GM21737 (cell line): Measurements from ENCODE around the gene HSPA1B.
"Not testable (repeated sequence)": the region's sequence is repeated elsewhere in the genome, so short reads cannot be mapped to it uniquely, and the experiment has no call there.

Experiments
- ATAC-seq: cut with Tn5 transposase; IDR thresholded peaks from one replicate; pipeline ENCODE4 v1.9.1; 2021; ENCODE audit warnings: mild to moderate bottlenecking, moderate library complexity; ENCODE audit not compliant: unreplicated experiment

The HSPA1B gene

GRCh38 chr6:31825553-31825952, 2.0 kb upstream of the HSPA1B start:
- ATAC-seq, result no peak

GRCh38 chr6:31826793-31827285, 699 bp upstream of the HSPA1B start:
- no peak for ATAC-seq

- no peak for ATAC-seq
These were observed 2.2 kb downstream of the HSPA1B start for GRCh38 chr6:31829633-31830283.

- no peak for ATAC-seq
These were observed 3.4 kb downstream of the HSPA1B start for GRCh38 chr6:31830886-31831335.

GRCh38 chr6:31831350-31832215, 4.0 kb downstream of the HSPA1B start:
- ATAC-seq, result no peak

GRCh38 chr6:31834367-31835250, 7.1 kb downstream of the HSPA1B start:
- peak; percentile 42 for ATAC-seq

GRCh38 chr6:31836047-31836473, 8.5 kb downstream of the HSPA1B start:
- no peak for ATAC-seq

GRCh38 chr6:31836474-31837368, 9.2 kb downstream of the HSPA1B start:
- no peak for ATAC-seq

- no peak for ATAC-seq
These were observed 10.0 kb downstream of the HSPA1B start for GRCh38 chr6:31837369-31838113.

- not testable (repeated sequence) for ATAC-seq
These were observed 10.6 kb downstream of the HSPA1B start for GRCh38 chr6:31838114-31838553.

GRCh38 chr6:31838968-31839367, 11.4 kb downstream of the HSPA1B start:
- no peak for ATAC-seq

GRCh38 chr6:31839779-31840126, 12.2 kb downstream of the HSPA1B start:
- ATAC-seq, result not testable (repeated sequence)

- no peak for ATAC-seq
These were observed 14.5 kb downstream of the HSPA1B start for GRCh38 chr6:31842053-31842452.

- ATAC-seq, result no peak
These were observed 17.0 kb downstream of the HSPA1B start for GRCh38 chr6:31844507-31844906.

GRCh38 chr6:31847276-31847978, 19.9 kb downstream of the HSPA1B start:
- ATAC-seq, result no peak

- ATAC-seq, result no peak
These were observed 23.4 kb downstream of the HSPA1B start for GRCh38 chr6:31850765-31851484.

GRCh38 chr6:31851485-31851832, 23.9 kb downstream of the HSPA1B start:
- ATAC-seq, result no peak
